ENCODE data around the gene NFKBIZ.
A peak's percentile ranks its signal among the peaks of the same experiment; 100 is the strongest.

NFKBIZ gene

DNA sequence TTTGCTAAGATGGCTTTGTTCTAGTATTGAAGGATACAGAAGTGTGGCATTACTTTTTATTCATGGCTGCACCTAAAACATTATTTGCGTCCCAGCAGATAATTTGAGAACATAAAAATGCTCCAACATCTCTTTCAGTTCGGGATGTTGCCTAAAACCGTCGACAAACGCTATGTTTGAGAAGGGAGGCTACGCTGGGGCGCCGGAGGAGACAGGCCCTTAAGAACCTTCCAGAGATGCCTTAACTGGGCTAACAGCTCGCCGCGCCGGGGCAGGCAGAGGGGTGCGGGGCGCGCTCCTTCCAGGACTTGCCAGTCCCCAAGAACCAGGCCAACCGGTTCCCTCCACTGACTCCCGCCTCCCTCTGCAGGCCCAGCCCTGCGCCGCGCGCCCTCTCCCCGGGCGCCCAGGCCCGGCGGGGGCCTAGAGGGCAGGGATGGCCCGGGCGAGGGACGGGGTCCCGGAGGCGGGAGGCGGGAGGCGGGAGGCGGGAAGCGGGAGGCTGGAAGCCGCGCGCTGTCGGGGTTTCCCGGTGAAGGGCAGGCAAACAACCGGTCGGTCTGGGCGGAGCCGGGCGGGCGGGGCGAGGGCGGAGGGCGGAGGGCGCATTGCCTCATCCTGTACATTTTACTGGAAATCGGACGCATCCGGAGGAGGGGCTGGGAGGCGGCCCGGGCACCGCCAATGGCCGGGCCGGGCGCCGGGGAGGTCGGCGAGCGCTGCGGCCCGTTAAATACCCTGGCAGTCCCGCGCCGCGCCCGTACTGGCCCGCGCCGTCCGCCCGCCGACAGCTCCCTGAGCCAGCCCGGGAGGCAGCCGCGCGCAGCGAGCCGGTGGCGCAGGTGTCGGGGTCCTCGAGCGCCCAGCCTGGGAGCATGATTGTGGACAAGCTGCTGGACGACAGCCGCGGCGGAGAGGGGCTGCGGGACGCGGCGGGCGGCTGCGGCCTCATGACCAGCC, at the start of gene NFKBIZ:
Gene NFKBIZ, plus strand, starts transcription at position 761 of the 960 bp plus-strand sequence. Its CDS starts 115 bp downstream, at position 876.
- peak; percentile 91 for DNase-seq (ENCODE audit: low read depth)

DNA sequence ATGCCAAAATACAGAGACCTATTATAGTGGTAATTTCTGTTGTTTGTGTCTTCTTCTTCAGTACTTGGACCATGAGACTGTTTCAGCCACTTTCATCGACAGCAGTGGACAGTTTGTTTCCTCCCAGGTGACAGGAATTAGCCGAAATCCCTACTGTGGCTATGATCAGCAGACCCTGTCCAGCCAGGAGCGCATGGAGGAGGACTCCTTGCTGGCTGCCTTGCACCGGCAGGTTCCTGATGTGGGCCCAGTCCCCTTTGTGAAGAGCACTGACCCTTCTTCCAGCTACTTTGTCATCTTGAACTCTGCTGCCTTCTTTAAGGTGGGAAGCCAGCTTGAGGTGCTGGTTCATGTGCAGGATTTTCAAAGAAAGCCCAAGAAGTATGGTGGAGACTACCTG, 48.1 kb upstream of the NFKBIZ start:
- DNase-seq (ENCODE audit: low read depth): no peak

- DNase-seq (ENCODE audit: low read depth): no peak
Observed at GRCh38 chr3:101802179-101802578, 47.1 kb upstream of the NFKBIZ start.

GRCh38 chr3:101803173-101803782, 46.0 kb upstream of the NFKBIZ start:
- no peak for DNase-seq (ENCODE audit: low read depth)

DNA sequence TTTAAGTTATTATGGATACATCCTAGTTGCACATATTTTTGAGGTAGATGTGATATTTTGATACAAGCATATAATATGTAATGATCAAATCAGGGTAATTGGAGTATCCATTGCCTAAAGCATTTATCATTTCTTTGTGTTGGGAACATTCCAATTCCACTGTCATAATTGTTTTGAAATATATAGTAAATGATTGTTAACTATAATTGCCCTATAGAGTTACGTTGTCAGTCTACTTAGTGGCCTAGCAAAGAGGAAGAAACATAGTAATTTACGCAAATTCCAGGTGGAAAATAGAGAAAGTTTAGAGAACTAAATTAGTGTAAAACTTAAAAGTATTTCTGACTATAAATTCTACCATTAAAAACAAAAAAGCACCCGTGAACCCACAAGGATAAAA, 45.4 kb upstream of the NFKBIZ start:
- DNase-seq (ENCODE audit: low read depth): no peak

GRCh38 chr3:101806491-101806890, 42.8 kb upstream of the NFKBIZ start:
- DNase-seq (ENCODE audit: low read depth): no peak

DNA sequence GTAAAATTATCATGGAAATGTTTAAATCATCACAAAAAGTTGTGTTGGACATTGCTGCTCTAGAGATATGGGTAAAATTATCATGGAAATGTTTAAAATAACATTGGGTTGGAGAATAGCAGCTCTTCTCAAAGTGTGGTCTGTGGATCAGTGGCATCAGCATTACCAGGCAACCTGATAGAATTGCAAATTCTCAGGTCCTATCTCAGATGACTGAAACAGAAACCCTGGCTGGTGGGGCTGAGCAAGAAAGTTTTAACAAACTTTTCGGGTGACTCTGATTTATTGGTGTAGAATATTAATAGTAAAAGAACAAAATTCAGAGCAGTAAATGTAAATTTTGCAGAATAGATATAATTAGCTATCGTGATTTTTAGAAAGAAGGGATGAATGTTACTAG, 41.4 kb upstream of the NFKBIZ start:
- no peak for DNase-seq (ENCODE audit: low read depth)

DNA sequence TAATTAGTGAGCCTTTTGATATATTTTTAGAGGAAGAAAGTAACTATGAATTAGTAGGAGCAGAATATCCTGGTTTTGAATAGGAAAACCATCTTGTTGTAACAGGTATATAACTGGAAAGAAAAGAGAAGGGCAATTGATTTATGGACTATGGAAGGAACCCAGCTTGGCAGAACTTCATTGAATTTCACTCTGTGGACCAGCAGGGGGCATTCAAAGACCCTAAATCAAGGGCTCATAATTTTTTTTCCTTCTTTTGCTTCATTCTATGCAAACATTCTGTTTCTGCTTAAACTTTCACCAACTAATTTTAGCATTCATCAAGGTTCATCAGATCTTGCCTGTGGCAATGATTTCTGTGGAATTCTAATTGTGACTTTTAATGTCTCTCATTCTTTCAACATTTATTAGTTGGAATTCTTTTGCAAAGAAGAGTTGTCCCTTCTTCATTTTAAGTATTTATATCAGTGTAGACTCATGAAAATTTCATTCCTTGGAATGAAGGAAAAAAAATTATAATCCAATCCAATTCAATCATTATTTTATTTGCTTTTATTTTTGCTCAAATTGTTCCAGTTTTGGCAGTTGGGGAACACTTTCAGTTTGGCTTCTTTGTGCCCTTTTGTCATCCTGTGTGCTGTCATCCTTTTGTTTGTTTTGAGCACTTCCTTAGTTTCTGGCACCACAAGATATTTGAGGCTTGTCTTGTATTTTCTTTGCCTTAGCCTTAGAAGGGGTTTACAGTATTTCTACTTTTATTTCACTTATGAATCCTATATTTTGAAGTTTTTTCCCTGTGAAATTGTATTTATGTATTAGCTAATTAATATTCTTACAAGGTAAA, 39.9 kb upstream of the NFKBIZ start:
- DNase-seq (ENCODE audit: low read depth): no peak

DNA sequence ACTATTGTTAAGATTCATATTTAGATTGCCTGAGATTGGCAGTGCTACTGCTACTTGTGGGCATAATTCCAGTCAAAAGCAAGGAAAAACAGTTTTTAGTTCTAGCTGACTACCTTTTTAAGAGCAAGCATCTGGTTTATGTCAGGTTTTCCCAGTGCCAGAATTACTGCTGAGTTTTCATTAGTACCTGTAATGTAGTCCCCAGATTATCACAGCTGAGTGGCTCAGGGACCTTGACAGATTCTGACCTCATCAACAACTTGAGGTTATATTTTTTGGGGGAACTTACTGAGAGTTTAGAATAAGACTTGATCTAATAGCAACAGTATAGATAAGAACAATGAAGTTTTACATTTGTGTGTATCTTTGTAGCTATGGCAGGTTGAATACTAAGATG, 39.3 kb upstream of the NFKBIZ start:
- no peak for DNase-seq (ENCODE audit: low read depth)

GRCh38 chr3:101811875-101812274, 37.4 kb upstream of the NFKBIZ start:
- DNase-seq (ENCODE audit: low read depth): no peak

GRCh38 chr3:101812895-101813294, 36.4 kb upstream of the NFKBIZ start:
- DNase-seq (ENCODE audit: low read depth): no peak

DNA sequence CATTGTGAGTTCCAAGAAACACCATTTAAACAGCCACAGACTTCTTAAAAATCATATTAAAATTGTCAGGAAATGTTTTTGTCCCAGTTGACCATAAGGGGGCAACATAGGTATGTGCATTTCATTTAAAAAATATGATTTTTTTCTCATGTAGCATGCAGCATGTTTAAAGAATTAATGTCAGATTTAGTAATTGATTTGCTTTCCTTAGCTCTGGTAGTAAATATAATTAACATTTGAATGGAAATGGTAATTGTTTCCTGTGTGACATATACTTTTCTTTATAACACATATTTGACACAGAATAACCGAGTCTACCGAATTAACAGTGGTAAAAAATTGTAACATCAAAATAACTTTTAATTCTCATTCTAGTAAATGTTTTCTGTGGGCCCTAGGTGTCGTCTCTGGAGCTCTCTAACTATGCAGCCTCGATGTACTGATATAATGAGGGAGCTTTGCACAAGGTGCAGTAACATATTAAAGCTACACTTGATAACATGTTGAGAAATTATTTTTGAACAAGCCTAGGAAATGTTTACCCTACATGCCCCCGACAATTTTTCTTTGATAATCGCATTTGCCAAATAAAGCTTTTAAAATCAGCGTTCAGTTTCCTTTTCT, 35.4 kb upstream of the NFKBIZ start:
- DNase-seq (ENCODE audit: low read depth): no peak

- DNase-seq (ENCODE audit: low read depth): no peak
Observed at GRCh38 chr3:101814835-101815234, 34.5 kb upstream of the NFKBIZ start.

- DNase-seq (ENCODE audit: low read depth): no peak
Observed at GRCh38 chr3:101816215-101817149, 32.8 kb upstream of the NFKBIZ start.

- DNase-seq (ENCODE audit: low read depth): no peak
Observed at GRCh38 chr3:101817992-101818391, 31.3 kb upstream of the NFKBIZ start.

GRCh38 chr3:101819649-101820206, 29.6 kb upstream of the NFKBIZ start:
- DNase-seq (ENCODE audit: low read depth): no peak

DNA sequence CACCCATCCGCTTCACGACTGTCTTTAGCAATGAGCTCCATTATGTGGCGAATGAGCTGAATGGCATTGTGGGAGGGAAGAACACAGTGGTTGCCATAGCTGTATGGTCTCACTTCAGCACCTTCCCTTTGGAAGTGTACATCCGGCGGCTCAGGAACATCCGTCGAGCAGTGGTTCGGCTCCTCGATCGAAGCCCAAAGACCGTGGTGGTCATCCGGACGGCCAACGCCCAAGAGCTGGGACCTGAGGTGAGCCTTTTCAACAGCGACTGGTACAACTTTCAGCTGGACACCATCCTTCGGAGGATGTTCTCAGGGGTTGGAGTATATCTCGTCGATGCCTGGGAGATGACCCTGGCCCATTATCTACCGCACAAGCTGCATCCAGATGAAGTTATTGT, 27.8 kb upstream of the NFKBIZ start:
- no peak for DNase-seq (ENCODE audit: low read depth)

- no peak for DNase-seq (ENCODE audit: low read depth)
Observed at GRCh38 chr3:101823525-101823924, 25.8 kb upstream of the NFKBIZ start.

- DNase-seq (ENCODE audit: low read depth): no peak
Observed at GRCh38 chr3:101824702-101825101, 24.6 kb upstream of the NFKBIZ start.

- DNase-seq (ENCODE audit: low read depth): no peak
Observed at GRCh38 chr3:101825904-101826445, 23.3 kb upstream of the NFKBIZ start.

All from stimulated activated CD8-positive, alpha-beta memory T cell treated with anti-CD3 and anti-CD28 coated beads, Interleukin-4, amount 100 ng/mL, for 24 hours (primary cell).